Liver (tissue), 9 donors: Measurements from ENCODE around the gene MEGF11. TPM values are rescaled to one million over a fixed set of nuclear protein-coding genes. Genes with fewer than 3 reads are reported as not detected.

ENCODE experiments used
- DNase-seq: peaks from one replicate; pipeline ENCODE4 v3.0.0-alpha.2; 2017; ENCODE audit warnings: low spot score
- H3K27ac ChIP-seq, 2 donors: one replicate each; pipeline ENCODE4 v1.7.0; 2013; ENCODE audit warnings: inconsistent platforms in 2 of 2, low read length in 2 of 2, control low read depth in 1 of 2, low read depth in 1 of 2, mild to moderate bottlenecking in 1 of 2
- H3K27me3 ChIP-seq, 4 donors: one replicate each; pipeline versions ENCODE4 v1.6.1 to v1.7.0; 2013; ENCODE audit warnings: low read length in 3 of 4, inconsistent platforms in 1 of 4, mild to moderate bottlenecking in 1 of 4, moderate library complexity in 1 of 4; ENCODE audit not compliant: control insufficient read depth in 4 of 4, insufficient read depth in 4 of 4
- H3K36me3 ChIP-seq, 4 donors: one replicate each; pipeline versions ENCODE4 v1.6.1 to v1.7.0; 2013; ENCODE audit warnings: low read length in 3 of 4, mild to moderate bottlenecking in 3 of 4, low read depth in 1 of 4, moderate library complexity in 1 of 4; ENCODE audit not compliant: control insufficient read depth in 4 of 4, insufficient read depth in 3 of 4
- H3K4me1 ChIP-seq, 4 donors: one replicate each; pipeline versions ENCODE4 v1.6.1 to v1.7.0; 2013; ENCODE audit warnings: low read length in 3 of 4, mild to moderate bottlenecking in 3 of 4, moderate library complexity in 1 of 4; ENCODE audit not compliant: control insufficient read depth in 4 of 4, insufficient read depth in 4 of 4
- H3K4me3 ChIP-seq, 3 donors: one replicate each; pipeline versions ENCODE4 v1.6.1 to v1.7.0; 2013; ENCODE audit warnings: low read length in 3 of 3, control low read depth in 1 of 3, low read depth in 1 of 3, mild to moderate bottlenecking in 1 of 3
- H3K9ac ChIP-seq, 2 donors: one replicate each; pipeline ENCODE4 v1.7.0; 2013; ENCODE audit warnings: low read length in 2 of 2, mild to moderate bottlenecking in 2 of 2, moderate library complexity in 2 of 2, control low read depth in 1 of 2, low read depth in 1 of 2
- H3K9me3 ChIP-seq, 4 donors: one replicate each; pipeline versions ENCODE4 v1.6.1 to v1.7.0; 2013; ENCODE audit warnings: low read length in 3 of 4; ENCODE audit not compliant: control insufficient read depth in 4 of 4
- ATF3 ChIP-seq: IDR thresholded peaks from 2 replicates; pipeline ENCODE4 v1.6.1; 2016; ENCODE audit warnings: antibody characterized with exemption
- EGR1 ChIP-seq, 2 donors: IDR thresholded peaks; 2 replicates each; pipeline ENCODE4 v1.6.1; 2016 to 2018; ENCODE audit warnings: antibody characterized with exemption in 2 of 2, low read depth in 2 of 2
- FOXA1 ChIP-seq: IDR thresholded peaks from 2 replicates; pipeline ENCODE4 v1.6.1; 2016; ENCODE audit warnings: antibody characterized with exemption
- FOXA2 ChIP-seq: IDR thresholded peaks from 2 replicates; pipeline ENCODE4 v1.6.1; 2016; ENCODE audit warnings: antibody characterized with exemption
- GABPA ChIP-seq, 2 donors: IDR thresholded peaks in 1 of 2; conservative IDR thresholded peaks in 1 of 2; 2 replicates each; pipeline ENCODE4 v1.6.1; 2016; ENCODE audit warnings: antibody characterized with exemption in 2 of 2, mild to moderate bottlenecking in 1 of 2, moderate library complexity in 1 of 2
- HNF4A ChIP-seq, 2 donors: conservative IDR thresholded peaks; 2 replicates each; pipeline ENCODE4 v1.6.1; 2016; ENCODE audit warnings: antibody characterized with exemption in 2 of 2, mild to moderate bottlenecking in 2 of 2
- HNF4G ChIP-seq: IDR thresholded peaks from 2 replicates; pipeline ENCODE4 v1.6.1; 2016; ENCODE audit warnings: antibody characterized with exemption
- JUND ChIP-seq, 2 donors: IDR thresholded peaks; 2 replicates each; pipeline ENCODE4 v1.6.1; 2016; ENCODE audit warnings: antibody characterized with exemption in 2 of 2
- MAX ChIP-seq: IDR thresholded peaks from 2 replicates; pipeline ENCODE4 v1.6.1; 2016; ENCODE audit warnings: antibody characterized with exemption
- NR2F2 ChIP-seq: IDR thresholded peaks from 2 replicates; pipeline ENCODE4 v1.6.1; 2016; ENCODE audit warnings: antibody characterized with exemption
- RAD21 ChIP-seq, 2 donors: IDR thresholded peaks; 2 replicates each; pipeline ENCODE4 v1.6.1; 2016; ENCODE audit warnings: antibody characterized with exemption in 2 of 2, mild to moderate bottlenecking in 2 of 2
- RXRA ChIP-seq, 2 donors: IDR thresholded peaks; 2 replicates each; pipeline ENCODE4 v1.6.1; 2017 to 2018; ENCODE audit warnings: antibody characterized with exemption in 2 of 2, mild to moderate bottlenecking in 1 of 2
- SP1 ChIP-seq: IDR thresholded peaks from 2 replicates; pipeline ENCODE4 v1.6.1; 2018; ENCODE audit warnings: antibody characterized with exemption, mild to moderate bottlenecking
- TAF1 ChIP-seq: conservative IDR thresholded peaks from 2 replicates; pipeline ENCODE4 v1.6.1; 2016; ENCODE audit warnings: antibody characterized with exemption, mild to moderate bottlenecking
- YY1 ChIP-seq: IDR thresholded peaks from 2 replicates; pipeline ENCODE4 v1.6.1; 2016; ENCODE audit warnings: antibody characterized with exemption, mild to moderate bottlenecking
- ZBTB33 ChIP-seq: IDR thresholded peaks from 2 replicates; pipeline ENCODE4 v1.6.1; 2016; ENCODE audit warnings: antibody characterized with exemption
- WGBS: extraction: QIAGEN DNeasy Blood & Tissue Kit; methylation state at CpG from one replicate; pipeline ENCODE4 v1.1.7; 2013; 5-methylcytosine and 5-hydroxymethylcytosine counted together
- polyA plus RNA-seq, 2 donors: library from polyadenylated mRNA; stranded (reverse) in 1 of 2; unstranded in 1 of 2; fragments of 200-250 nt in 1 of 2; fragments of >200 nt in 1 of 2; fragmentation: Nextera tagmentation in 1 of 2; extraction: Ambion mirVana in 1 of 2; gene quantifications; one replicate each; pipeline versions ENCODE4 v1.2.1 to v1.2.3, GENCODE V29; 2013 to 2015
- total RNA-seq, 2 donors: library from RNA; depleted of rRNA; stranded (reverse); fragments of >200 nt; gene quantifications; one replicate each; pipeline ENCODE4 v1.2.3, GENCODE V29; 2014
- TF ChIP-seq, protein P1 (sequence below): fragments of 150-350 bp; IDR thresholded peaks from 2 replicates; pipeline ENCODE4 v1.5.1; 2017; ENCODE audit warnings: improper control_type of control experiment, low read depth, low read length; ENCODE audit not compliant: missing input control
- TF ChIP-seq, protein P2 (sequence below): IDR thresholded peaks from 2 replicates; pipeline ENCODE4 v1.6.1; 2016; ENCODE audit warnings: antibody characterized with exemption, mild to moderate bottlenecking
- donor health status: healthy.
- donor health status: healthy.
- donor health status: healthy.
- donor health status: healthy.
- donor health status: healthy.

The MEGF11 gene
- total and polyA plus RNA-seq, 4 donors: under 0.01 to 0.51 (median 0.03) TPM; not detected in 1

- TF ChIP-seq ZBTB33: no peak
- TF ChIP-seq RAD21 (IDR thresholded peaks at IDR 0.05): peak in 1 of 2 donors; percentile 42
- TF ChIP-seq GABPA (IDR thresholded peaks at IDR 0.05 in 1 of 2, conservative IDR thresholded peaks at IDR 0.05 in 1 of 2): no peak
- TF ChIP-seq MAX: no peak
These were observed 383.3 kb downstream of the MEGF11 start (continued) for GRCh38 chr15:65869954-65870871.

DNA sequence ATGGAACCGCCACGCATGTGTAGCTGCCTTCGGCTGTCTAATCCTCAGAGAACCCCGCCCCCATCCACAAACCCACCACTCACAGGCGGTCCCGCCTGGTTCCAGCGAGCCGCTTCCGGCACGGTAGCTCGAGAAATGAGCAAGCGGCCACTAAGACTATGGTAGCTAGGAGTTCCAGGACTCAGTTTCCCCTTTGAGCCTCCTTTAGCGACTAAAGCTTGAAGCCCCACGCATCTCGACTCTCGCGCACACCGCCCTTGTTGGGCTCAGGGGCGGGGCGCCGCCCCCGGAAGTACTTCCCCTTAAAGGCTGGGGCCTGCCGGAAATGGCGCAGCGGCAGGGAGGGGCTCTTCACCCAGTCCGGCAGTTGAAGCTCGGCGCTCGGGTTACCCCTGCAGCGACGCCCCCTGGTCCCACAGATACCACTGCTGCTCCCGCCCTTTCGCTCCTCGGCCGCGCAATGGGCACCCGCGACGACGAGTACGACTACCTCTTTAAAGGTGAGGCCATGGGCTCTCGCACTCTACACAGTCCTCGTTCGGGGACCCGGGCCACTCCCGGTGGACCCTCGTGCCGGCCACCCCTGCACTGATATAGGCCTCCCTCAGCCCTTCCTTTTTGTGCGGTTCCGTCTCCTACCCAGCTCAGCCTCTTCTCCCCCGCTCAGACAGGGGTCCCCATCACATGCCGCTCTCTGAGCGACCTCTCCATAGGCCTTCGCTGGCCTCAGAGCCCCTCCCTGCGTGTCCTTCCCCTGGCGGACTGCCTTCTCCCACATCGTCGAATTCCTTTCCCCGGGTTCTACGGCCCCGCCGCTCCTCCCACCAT is 384.2 kb downstream of the MEGF11 start, which contains the start of gene RAB11A:
RAB11A (plus strand) TSS at position 366 of the 828 bp plus-strand sequence; CDS start at position 461, 95 bp downstream.
- Histone ChIP-seq H3K4me3 (peak within 1 kb of the TSS; percentile 84 to 98 (median 92)), H3K27me3 (no peaks in the 10 kb centered on the region), H3K4me1 (peaks cover 2 to 12% (median 8%) of the 10 kb centered on the region in 4 donors), H3K36me3 (no peaks in the 10 kb centered on the region), H3K9me3 (no peaks in the 10 kb centered on the region), H3K27ac (peak within 1 kb of the TSS; percentile 81 to 95), H3K9ac (peak within 1 kb of the TSS; percentile 79 to 87)
- TF ChIP-seq NR2F2 (no peak), FOXA2 (peak; percentile 6), TAF1 (peak; percentile 54), YY1 (peak; percentile 68), JUND (IDR thresholded peaks at IDR 0.05) (peak in 1 of 2 donors; percentile 14), EGR1 (IDR thresholded peaks at IDR 0.05; ENCODE audit: low read depth in 2 of 2) (peak; percentile 71 to 75), SP1 (peak; percentile 47), MAX (peak; percentile 87), GABPA (IDR thresholded peaks at IDR 0.05 in 1 of 2, conservative IDR thresholded peaks at IDR 0.05 in 1 of 2) (peak; percentile 98 to 99), HNF4G (no peak), ATF3 (no peak), RXRA (IDR thresholded peaks at IDR 0.05) (peak; percentile 12 to 24), FOXA1 (peak; percentile 9), ZBTB33 (peak; percentile 74), HNF4A (conservative IDR thresholded peaks at IDR 0.05) (peak; percentile 48 to 58), RAD21 (IDR thresholded peaks at IDR 0.05) (peak; percentile 46 to 56)
- TF ChIP-seq, protein P1, sequence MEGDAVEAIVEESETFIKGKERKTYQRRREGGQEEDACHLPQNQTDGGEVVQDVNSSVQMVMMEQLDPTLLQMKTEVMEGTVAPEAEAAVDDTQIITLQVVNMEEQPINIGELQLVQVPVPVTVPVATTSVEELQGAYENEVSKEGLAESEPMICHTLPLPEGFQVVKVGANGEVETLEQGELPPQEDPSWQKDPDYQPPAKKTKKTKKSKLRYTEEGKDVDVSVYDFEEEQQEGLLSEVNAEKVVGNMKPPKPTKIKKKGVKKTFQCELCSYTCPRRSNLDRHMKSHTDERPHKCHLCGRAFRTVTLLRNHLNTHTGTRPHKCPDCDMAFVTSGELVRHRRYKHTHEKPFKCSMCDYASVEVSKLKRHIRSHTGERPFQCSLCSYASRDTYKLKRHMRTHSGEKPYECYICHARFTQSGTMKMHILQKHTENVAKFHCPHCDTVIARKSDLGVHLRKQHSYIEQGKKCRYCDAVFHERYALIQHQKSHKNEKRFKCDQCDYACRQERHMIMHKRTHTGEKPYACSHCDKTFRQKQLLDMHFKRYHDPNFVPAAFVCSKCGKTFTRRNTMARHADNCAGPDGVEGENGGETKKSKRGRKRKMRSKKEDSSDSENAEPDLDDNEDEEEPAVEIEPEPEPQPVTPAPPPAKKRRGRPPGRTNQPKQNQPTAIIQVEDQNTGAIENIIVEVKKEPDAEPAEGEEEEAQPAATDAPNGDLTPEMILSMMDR: peak; percentile 4
- TF ChIP-seq, protein P2, sequence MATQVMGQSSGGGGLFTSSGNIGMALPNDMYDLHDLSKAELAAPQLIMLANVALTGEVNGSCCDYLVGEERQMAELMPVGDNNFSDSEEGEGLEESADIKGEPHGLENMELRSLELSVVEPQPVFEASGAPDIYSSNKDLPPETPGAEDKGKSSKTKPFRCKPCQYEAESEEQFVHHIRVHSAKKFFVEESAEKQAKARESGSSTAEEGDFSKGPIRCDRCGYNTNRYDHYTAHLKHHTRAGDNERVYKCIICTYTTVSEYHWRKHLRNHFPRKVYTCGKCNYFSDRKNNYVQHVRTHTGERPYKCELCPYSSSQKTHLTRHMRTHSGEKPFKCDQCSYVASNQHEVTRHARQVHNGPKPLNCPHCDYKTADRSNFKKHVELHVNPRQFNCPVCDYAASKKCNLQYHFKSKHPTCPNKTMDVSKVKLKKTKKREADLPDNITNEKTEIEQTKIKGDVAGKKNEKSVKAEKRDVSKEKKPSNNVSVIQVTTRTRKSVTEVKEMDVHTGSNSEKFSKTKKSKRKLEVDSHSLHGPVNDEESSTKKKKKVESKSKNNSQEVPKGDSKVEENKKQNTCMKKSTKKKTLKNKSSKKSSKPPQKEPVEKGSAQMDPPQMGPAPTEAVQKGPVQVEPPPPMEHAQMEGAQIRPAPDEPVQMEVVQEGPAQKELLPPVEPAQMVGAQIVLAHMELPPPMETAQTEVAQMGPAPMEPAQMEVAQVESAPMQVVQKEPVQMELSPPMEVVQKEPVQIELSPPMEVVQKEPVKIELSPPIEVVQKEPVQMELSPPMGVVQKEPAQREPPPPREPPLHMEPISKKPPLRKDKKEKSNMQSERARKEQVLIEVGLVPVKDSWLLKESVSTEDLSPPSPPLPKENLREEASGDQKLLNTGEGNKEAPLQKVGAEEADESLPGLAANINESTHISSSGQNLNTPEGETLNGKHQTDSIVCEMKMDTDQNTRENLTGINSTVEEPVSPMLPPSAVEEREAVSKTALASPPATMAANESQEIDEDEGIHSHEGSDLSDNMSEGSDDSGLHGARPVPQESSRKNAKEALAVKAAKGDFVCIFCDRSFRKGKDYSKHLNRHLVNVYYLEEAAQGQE: no peak
- WGBS: under 1% methylated on average over 62 of the region's 62 CpGs
- peak; percentile 94 for DNase-seq
